Measurements from ENCODE around the gene NUFIP2. TPM values are rescaled to one million over a fixed set of nuclear protein-coding genes. Genes with fewer than 3 reads are reported as not detected.

NUFIP2 gene
- total RNA-seq, 4 donors from 2014 or later, result 36.5 to 62.3 (median 44.2) TPM

DNA sequence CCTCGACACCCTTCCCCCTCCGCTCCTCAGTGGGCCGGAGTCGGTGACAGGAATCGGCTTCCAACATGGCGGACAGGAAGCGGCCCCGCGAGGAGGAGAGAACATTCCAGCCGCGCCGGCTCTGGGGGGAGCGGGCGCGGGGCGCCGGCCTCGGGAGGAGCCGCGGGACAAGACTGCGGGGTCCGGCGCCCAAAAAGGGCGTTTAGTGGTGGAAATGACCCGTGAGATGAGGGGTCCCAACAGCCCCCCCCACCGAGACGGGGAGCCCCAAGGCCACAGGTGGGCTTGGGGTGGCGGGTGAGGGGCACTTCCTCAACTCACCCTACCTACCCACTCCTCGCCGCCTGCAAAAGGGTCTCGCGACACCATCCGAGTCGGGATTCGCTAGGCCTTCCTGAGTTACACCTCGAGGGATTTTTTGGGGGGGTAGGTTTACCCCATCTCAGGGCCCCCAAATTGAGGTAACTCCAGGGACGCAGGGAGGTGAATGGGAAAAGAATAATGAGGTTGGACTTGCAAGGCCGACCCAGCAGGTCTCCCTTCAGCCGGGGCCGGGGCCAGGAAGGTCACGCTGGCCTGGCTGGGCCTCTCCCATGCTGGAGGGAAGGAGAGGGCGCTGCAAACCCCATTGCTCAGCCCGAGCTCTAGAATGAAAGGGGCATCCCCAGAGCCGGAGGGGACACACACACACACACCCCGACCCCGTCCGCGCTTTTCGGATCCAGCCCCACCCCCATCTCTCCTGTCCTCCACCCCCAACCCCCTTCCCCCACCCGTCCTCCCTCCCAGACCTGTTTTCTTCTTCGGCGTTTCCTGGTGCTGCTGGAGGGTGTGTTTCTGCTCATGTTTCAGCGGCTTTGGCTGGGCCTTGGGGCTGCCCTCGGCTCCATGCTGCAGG lies 707 bp downstream of the NUFIP2 start:
- peak; percentile 31 for DNase-seq (ENCODE audit: low spot score)
- ATAC-seq (ENCODE audit: low FRiP score), result peak; percentile 20
- TF ChIP-seq, protein P1, sequence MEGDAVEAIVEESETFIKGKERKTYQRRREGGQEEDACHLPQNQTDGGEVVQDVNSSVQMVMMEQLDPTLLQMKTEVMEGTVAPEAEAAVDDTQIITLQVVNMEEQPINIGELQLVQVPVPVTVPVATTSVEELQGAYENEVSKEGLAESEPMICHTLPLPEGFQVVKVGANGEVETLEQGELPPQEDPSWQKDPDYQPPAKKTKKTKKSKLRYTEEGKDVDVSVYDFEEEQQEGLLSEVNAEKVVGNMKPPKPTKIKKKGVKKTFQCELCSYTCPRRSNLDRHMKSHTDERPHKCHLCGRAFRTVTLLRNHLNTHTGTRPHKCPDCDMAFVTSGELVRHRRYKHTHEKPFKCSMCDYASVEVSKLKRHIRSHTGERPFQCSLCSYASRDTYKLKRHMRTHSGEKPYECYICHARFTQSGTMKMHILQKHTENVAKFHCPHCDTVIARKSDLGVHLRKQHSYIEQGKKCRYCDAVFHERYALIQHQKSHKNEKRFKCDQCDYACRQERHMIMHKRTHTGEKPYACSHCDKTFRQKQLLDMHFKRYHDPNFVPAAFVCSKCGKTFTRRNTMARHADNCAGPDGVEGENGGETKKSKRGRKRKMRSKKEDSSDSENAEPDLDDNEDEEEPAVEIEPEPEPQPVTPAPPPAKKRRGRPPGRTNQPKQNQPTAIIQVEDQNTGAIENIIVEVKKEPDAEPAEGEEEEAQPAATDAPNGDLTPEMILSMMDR (IDR thresholded peaks at IDR 0.05), result no peak

DNA sequence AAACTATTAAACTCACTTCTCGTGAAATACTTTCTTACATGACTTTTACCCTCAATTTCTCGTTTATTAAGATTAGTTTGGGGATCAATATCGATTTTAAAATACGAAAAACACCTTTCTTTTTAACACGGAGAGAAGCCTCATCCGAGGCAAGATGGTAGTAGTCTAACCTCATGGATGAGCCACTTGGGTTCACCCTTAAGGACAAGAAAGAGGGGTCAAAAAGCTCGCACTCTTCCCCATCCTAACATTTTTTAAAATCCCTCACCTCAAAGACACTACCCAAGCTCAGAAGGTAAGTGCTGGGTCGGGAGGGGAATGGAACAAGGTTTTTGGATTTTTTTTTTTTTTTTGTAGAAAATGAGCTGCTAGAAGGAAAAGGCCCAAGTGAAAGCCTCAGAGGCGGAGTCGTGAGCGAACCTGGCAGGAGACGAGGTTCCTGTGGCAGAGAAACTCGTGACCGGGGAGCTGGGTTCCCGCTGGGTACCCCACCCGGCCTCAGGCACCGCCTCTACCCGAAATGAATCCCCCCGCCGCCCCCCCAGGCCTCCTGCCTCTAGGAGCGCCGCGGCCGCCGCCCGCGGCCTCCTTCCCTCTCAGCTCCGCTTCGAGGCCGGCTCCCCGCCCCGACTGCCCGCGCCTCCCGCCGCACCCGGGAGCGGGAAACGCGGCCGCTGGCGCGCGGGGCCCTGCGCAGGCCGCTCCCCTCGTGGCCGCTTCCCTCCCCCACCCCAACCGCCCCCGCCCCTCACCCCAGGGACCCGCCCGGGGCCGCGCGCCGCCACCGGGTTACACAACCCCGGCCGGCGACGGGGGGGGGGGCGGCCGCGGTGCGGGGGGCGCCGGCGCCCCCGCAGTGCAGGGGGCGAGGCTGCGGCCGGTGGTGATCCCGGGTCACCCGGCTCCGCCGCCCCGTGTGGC lies 1.6 kb downstream of the NUFIP2 start:
- peak; percentile 34 for ATAC-seq (ENCODE audit: low FRiP score)
- DNase-seq (ENCODE audit: low spot score), result no peak
- TF ChIP-seq, protein P1 (IDR thresholded peaks at IDR 0.05), result no peak

DNA sequence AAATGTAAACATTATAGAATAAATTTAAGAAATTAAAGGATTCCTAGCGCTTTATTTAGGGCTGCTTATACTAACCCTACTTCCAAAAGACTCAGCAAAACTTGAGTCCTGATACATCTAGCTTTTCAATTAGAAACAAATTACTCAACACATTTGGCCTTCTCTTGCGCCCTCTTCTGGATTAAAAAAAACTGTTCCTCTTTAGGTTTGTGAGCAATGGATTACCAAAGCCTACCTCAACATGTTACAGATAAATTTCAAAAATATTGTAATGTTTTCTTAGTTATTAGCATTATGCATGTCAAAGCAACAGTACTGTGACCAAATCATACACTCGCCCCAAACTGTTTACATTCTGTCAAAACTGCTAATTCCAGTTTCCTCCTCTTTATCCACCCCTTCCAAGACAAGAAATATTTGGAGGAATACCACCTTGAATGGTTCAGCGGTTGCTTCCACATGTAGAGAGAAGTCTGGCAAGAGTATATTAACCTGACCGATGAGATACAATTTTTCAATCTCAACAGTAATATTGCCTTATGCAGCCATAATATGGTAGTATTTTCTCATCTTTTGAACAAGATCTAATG lies 2.7 kb downstream of the NUFIP2 start:
- TF ChIP-seq, protein P1 (IDR thresholded peaks at IDR 0.05), result peak in 1 of 3 donors; percentile 16
- DNase-seq (ENCODE audit: low spot score), result no peak
- no peak for ATAC-seq (ENCODE audit: low FRiP score)

DNA sequence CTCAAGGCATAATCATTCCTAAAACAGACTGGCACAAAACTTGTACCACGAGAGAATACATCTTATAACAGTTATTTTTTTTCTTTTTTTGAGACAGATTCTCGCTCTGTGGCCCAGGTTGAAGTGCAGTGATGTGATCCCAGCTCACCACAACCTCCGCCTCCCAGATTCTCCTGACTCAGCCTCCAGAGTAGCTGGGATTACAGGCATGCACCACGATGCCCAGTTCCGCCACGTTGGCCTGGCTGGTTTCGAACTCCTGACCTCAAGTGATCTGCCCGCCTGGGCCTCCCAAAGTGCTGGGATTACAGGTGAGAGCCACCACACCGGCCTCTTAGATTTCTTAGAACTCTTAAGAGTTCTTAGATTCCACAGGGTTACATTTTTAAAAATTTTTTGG lies 4.1 kb downstream of the NUFIP2 start:
- no peak for DNase-seq (ENCODE audit: low spot score)
- no peak for ATAC-seq (ENCODE audit: low FRiP score)
- TF ChIP-seq, protein P1 (IDR thresholded peaks at IDR 0.05), result no peak

DNA sequence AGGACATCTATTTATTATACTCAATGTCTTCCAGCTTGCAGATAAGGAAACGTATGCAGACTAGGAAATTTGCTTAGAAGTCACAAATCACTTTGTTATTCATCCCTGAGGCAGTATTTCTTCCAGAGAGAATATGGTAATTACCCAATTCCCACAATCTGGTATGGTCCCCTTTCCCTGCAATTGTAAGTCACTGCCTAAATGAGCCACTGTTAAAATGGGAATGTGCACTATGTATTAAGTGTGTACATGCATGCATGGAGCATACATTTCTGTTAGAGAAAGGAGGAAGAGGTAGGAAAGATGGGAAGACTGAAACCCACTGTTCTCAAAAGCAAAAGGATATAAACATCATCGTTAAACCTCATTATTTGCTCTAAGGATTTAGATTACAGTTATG lies 10.0 kb downstream of the NUFIP2 start:
- TF ChIP-seq, protein P1 (IDR thresholded peaks at IDR 0.05), result no peak
- no peak for ATAC-seq (ENCODE audit: low FRiP score)

DNA sequence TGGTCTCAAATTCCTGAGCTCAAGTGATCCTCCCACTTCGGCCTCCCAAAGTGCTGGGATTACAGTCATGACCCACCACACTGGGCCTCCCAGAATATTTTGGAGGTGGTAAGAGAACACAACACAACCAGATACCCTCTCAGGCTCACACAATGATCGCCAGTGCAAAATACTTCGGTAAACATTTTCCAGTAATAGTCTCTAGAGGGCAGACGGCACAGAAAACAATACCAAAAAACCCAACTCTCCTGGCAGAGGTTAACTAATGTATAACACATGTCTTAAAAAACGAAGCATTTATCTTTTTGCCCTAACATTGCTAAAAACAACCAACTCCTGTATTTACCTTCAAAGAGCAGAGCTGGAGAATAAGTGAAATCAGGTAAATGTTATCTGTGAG lies 10.5 kb downstream of the NUFIP2 start:
- TF ChIP-seq, protein P1 (IDR thresholded peaks at IDR 0.05), result no peak
- no peak for DNase-seq (ENCODE audit: low spot score)
- ATAC-seq (ENCODE audit: low FRiP score), result no peak

More for the DNA sequence above, 10.0 kb downstream of the NUFIP2 start:
- no peak for DNase-seq (ENCODE audit: low spot score)

Data from omental fat pad (tissue), 4 donors.